Osteoblast (primary cell): ENCODE data around the gene COL3A1. TPM values are rescaled to one million over a fixed set of nuclear protein-coding genes. Genes with fewer than 3 reads are reported as not detected.

ENCODE experiments used
- DNase-seq: peaks from one replicate; pipeline ENCODE4 v3.0.0; 2011; ENCODE audit warnings: low spot score, mixed read lengths; ENCODE audit not compliant: insufficient read length; ENCODE audit errors: missing footprints
- H2AFZ ChIP-seq: 2 replicates; pipeline ENCODE4 v1.6.0; 2011; ENCODE audit warnings: mild to moderate bottlenecking, low read length
- H3K27ac ChIP-seq: 2 replicates; pipeline ENCODE4 v1.5.1; 2011; ENCODE audit warnings: mild to moderate bottlenecking, low read depth, low read length, moderate library complexity
- H3K27me3 ChIP-seq: 2 replicates; pipeline ENCODE4 v1.6.0; 2012; ENCODE audit warnings: mild to moderate bottlenecking, control low read depth, inconsistent platforms, low read length, moderate library complexity; ENCODE audit not compliant: insufficient read depth
- H3K36me3 ChIP-seq: 2 replicates; pipeline ENCODE4 v1.5.1; 2011; ENCODE audit warnings: mild to moderate bottlenecking, low read length, control low read depth, moderate library complexity; ENCODE audit not compliant: insufficient read depth
- H3K4me1 ChIP-seq: 2 replicates; pipeline ENCODE4 v1.5.1; 2011; ENCODE audit warnings: mild to moderate bottlenecking, low read length, control low read depth, moderate library complexity; ENCODE audit not compliant: insufficient read depth
- H3K4me2 ChIP-seq: 2 replicates; pipeline ENCODE4 v1.6.0; 2011; ENCODE audit warnings: mild to moderate bottlenecking, low read length; ENCODE audit not compliant: insufficient read depth
- H3K4me3 ChIP-seq: fragments of 200-600 bp; sonication (generic); 3 replicates; pipeline ENCODE4 v1.5.1; 2012; ENCODE audit warnings: mild to moderate bottlenecking, low read length, inconsistent platforms; ENCODE audit not compliant: insufficient read depth
- H3K79me2 ChIP-seq: 2 replicates; pipeline ENCODE4 v1.6.0; 2012; ENCODE audit warnings: mild to moderate bottlenecking, low read length, control low read depth, inconsistent platforms; ENCODE audit not compliant: insufficient read depth
- H3K9me3 ChIP-seq: 2 replicates; pipeline ENCODE4 v1.5.1; 2011; ENCODE audit warnings: low read depth, low read length, control low read depth
- H4K20me1 ChIP-seq: 2 replicates; pipeline ENCODE4 v1.6.0; 2012; ENCODE audit warnings: mild to moderate bottlenecking, low read length, control low read depth; ENCODE audit not compliant: insufficient read depth
- total RNA-seq: library from RNA; depleted of rRNA; stranded (reverse); fragments of >200 nt; gene quantifications from 2 replicates; pipeline ENCODE4 v1.2.3, GENCODE V29; 2012
- TF ChIP-seq, protein P1 (sequence below): IDR thresholded peaks from 2 replicates; pipeline ENCODE4 v1.5.1; 2011; ENCODE audit warnings: mild to moderate bottlenecking, low read depth, low read length, moderate library complexity; ENCODE audit errors: extremely low read depth

The COL3A1 gene
- total RNA-seq, 1 donor: 5,672 TPM

DNA sequence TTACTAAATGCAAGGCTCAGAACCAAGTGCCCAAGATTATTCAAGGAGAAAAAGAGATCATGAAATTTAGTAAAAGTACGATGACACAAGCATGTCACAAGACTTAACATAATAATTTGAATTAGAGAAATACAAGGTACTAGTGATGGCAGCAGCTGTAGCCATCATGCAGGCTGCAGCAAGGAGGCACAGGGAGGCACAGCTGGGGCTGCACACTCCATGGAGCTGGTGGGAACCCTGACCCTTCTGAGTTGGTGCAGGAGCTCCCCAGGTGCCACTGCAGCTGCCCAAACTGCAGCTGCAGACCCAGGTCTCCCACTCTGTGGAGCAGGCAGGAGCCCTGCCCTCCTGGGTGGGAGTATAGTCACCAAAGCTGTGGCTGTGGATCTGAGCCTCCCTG is 46.0 kb downstream of the COL3A1 start:
- Histone ChIP-seq H3K79me2 (no peaks in the 10 kb centered on the region), H3K4me1 (peaks cover 46% of the 10 kb centered on the region), H4K20me1 (no peaks in the 10 kb centered on the region), H3K4me3 (no peak overlapping the region), H3K27me3 (no peaks in the 10 kb centered on the region), H3K36me3 (no peaks in the 10 kb centered on the region), H3K27ac (no peak overlapping the region), H2AFZ (no peak overlapping the region), H3K9me3 (no peaks in the 10 kb centered on the region), H3K4me2 (no peak overlapping the region)
- TF ChIP-seq, protein P1, sequence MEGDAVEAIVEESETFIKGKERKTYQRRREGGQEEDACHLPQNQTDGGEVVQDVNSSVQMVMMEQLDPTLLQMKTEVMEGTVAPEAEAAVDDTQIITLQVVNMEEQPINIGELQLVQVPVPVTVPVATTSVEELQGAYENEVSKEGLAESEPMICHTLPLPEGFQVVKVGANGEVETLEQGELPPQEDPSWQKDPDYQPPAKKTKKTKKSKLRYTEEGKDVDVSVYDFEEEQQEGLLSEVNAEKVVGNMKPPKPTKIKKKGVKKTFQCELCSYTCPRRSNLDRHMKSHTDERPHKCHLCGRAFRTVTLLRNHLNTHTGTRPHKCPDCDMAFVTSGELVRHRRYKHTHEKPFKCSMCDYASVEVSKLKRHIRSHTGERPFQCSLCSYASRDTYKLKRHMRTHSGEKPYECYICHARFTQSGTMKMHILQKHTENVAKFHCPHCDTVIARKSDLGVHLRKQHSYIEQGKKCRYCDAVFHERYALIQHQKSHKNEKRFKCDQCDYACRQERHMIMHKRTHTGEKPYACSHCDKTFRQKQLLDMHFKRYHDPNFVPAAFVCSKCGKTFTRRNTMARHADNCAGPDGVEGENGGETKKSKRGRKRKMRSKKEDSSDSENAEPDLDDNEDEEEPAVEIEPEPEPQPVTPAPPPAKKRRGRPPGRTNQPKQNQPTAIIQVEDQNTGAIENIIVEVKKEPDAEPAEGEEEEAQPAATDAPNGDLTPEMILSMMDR: no peak
- DNase-seq: no peak

DNA sequence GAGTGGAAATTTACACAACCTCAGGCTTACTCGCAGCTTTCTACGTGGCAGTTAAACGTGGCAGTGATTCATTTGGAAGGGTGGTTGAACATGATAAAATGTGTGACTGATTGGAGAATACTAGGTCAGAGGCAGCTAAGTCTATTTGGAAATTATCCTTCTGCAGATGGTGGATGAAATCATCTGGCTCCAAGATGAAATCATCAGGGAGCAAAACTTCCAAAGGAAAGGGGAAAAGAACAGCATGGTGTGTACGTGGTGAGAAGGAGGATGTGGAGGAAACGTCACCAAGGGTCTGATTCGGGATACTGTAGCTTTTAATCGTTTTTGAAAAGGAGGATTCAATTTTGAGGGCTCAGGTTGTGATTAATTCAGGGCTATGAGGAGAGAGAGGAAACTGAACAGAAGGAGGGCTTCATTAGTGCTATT is 47.9 kb downstream of the COL3A1 start:
- Histone ChIP-seq H3K79me2 (no peaks in the 10 kb centered on the region), H3K4me2 (peak overlapping the region; percentile 25)

DNA sequence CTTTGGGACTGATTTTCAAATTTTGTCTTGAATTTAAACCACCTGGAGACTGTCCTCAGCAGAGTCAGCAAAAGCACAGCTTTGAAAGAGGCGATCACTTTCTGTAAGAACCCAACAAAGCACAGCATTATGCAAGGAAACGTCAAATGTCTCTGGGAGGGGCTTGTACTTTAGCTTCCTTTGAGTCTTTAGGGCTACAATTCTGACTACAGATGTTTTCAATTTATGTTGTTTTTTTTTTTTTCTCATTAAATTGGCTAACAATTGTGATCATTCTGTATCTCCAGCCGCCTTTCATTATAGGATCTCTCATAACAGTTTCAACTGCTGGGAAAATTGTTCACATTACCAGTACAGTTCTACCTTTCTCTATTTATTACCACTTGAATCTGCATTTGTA is 48.3 kb downstream of the COL3A1 start:
- Histone ChIP-seq H3K4me3 (no peak overlapping the region), H3K27ac (peak overlapping the region; percentile 93), H3K4me1 (peaks cover 47% of the 10 kb centered on the region)

More for the DNA sequence above, 47.9 kb downstream of the COL3A1 start:
- peaks cover 49% of the 10 kb centered on the region for H3K4me1 ChIP-seq
- H3K27me3 ChIP-seq: no peaks in the 10 kb centered on the region
- no peaks in the 10 kb centered on the region for H3K9me3 ChIP-seq
- H3K36me3 ChIP-seq: no peaks in the 10 kb centered on the region
- no peaks in the 10 kb centered on the region for H4K20me1 ChIP-seq
- DNase-seq: peak; percentile 32
- TF ChIP-seq, protein P1: no peak
- H3K27ac ChIP-seq: peak overlapping the region; percentile 93
- no peak overlapping the region for H3K4me3 ChIP-seq
- H2AFZ ChIP-seq: no peak overlapping the region

DNA sequence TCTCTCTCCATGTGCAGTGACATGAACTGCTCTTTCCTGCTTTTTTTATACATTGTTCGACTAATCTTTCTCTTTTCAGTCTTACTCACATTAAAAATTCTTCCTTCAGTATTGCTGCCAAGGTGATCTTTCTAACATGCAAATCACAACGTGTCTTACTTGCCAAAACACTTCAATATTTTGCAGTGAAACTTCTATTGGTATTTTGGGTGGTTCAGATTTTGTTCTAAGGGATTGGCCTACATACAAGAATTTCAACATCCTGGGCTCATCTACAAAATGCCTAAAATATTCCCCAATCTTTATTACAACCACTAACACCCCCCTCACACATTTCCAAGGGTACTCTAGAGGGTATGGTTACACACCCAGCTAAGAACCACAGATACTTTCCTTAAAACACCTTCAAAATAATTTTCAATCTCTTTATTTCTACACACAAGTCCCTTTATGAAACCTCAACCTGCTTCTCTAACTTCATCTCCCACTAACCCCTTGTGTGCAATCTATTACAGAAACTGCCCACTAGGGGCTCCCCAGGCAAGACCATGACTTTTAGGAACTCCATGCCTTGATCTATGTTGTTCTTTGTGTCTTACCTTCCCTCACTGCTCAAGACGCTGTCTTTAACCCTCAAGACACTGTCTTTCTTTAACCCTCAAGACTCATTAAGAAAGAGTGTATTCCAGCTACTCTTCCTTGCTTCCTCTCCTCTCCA is 50.9 kb downstream of the COL3A1 start:
- H3K4me3 ChIP-seq: no peak overlapping the region
- no peaks in the 10 kb centered on the region for H3K79me2 ChIP-seq
- no peaks in the 10 kb centered on the region for H3K9me3 ChIP-seq
- no peaks in the 10 kb centered on the region for H3K27me3 ChIP-seq
- H3K36me3 ChIP-seq: no peaks in the 10 kb centered on the region
- H4K20me1 ChIP-seq: no peaks in the 10 kb centered on the region
- no peak overlapping the region for H2AFZ ChIP-seq
- DNase-seq: no peak
- peaks cover 26% of the 10 kb centered on the region for H3K4me1 ChIP-seq
- TF ChIP-seq, protein P1: peak; percentile 56
- peak overlapping the region; percentile 51 for H3K27ac ChIP-seq
- peak overlapping the region; percentile 25 for H3K4me2 ChIP-seq

More for the DNA sequence above, 48.3 kb downstream of the COL3A1 start:
- Histone ChIP-seq H4K20me1 (no peaks in the 10 kb centered on the region), H3K4me2 (peak overlapping the region; percentile 25), H3K27me3 (no peaks in the 10 kb centered on the region), H2AFZ (no peak overlapping the region), H3K36me3 (no peaks in the 10 kb centered on the region), H3K9me3 (no peaks in the 10 kb centered on the region), H3K79me2 (no peaks in the 10 kb centered on the region)
- no peak for DNase-seq
- TF ChIP-seq, protein P1: no peak
